ENCODE measurements around the gene CNIH3.

- TF ChIP-seq, protein P1, sequence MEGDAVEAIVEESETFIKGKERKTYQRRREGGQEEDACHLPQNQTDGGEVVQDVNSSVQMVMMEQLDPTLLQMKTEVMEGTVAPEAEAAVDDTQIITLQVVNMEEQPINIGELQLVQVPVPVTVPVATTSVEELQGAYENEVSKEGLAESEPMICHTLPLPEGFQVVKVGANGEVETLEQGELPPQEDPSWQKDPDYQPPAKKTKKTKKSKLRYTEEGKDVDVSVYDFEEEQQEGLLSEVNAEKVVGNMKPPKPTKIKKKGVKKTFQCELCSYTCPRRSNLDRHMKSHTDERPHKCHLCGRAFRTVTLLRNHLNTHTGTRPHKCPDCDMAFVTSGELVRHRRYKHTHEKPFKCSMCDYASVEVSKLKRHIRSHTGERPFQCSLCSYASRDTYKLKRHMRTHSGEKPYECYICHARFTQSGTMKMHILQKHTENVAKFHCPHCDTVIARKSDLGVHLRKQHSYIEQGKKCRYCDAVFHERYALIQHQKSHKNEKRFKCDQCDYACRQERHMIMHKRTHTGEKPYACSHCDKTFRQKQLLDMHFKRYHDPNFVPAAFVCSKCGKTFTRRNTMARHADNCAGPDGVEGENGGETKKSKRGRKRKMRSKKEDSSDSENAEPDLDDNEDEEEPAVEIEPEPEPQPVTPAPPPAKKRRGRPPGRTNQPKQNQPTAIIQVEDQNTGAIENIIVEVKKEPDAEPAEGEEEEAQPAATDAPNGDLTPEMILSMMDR (IDR thresholded peaks at IDR 0.05; ENCODE audit: low read length) = no peak
- no peak for TF ChIP-seq EZH2 (IDR thresholded peaks at IDR 0.05; ENCODE audit: borderline replicate concordance, low read length)
Observed at GRCh38 chr1:224735159-224735558, 119.0 kb downstream of the CNIH3 start.

All from OCI-LY1 (cell line).